Duodenal mucosa (tissue), 2 donors: Measurements from ENCODE around the gene SCN2A.

Experiments used
- H3K27ac ChIP-seq: one replicate; pipeline ENCODE4 v1.7.0; 2013; ENCODE audit warnings: low read depth, low read length
- H3K27me3 ChIP-seq, 2 donors: one replicate each; pipeline ENCODE4 v1.7.0; 2013; ENCODE audit warnings: low read length in 2 of 2, control low read depth in 1 of 2; ENCODE audit not compliant: insufficient read depth in 2 of 2, control insufficient read depth in 1 of 2
- H3K36me3 ChIP-seq, 2 donors: one replicate each; pipeline ENCODE4 v1.7.0; 2013; ENCODE audit warnings: low read length in 2 of 2, control low read depth in 1 of 2; ENCODE audit not compliant: insufficient read depth in 2 of 2, control insufficient read depth in 1 of 2
- H3K4me1 ChIP-seq, 2 donors: one replicate each; pipeline ENCODE4 v1.7.0; 2013; ENCODE audit warnings: low read length in 2 of 2, control low read depth in 1 of 2; ENCODE audit not compliant: insufficient read depth in 2 of 2, control insufficient read depth in 1 of 2
- H3K4me3 ChIP-seq, 2 donors: one replicate each; pipeline ENCODE4 v1.7.0; 2013; ENCODE audit warnings: low read length in 2 of 2, low read depth in 1 of 2
- H3K9ac ChIP-seq, 2 donors: one replicate each; pipeline ENCODE4 v1.7.0; 2013; ENCODE audit warnings: low read length in 2 of 2, low read depth in 1 of 2
- H3K9me3 ChIP-seq, 2 donors: one replicate each; pipeline ENCODE4 v1.7.0; 2013; ENCODE audit warnings: low read length in 2 of 2, control low read depth in 1 of 2; ENCODE audit not compliant: control insufficient read depth in 1 of 2

Gene SCN2A

GRCh38 chr2:165402162-165402561 is 162.9 kb downstream of the SCN2A start:
- H3K4me3 ChIP-seq, result no peak overlapping the region
- H3K27ac ChIP-seq, result no peak overlapping the region
- H3K9me3 ChIP-seq, result no peaks in the 10 kb centered on the region
- H3K9ac ChIP-seq, result no peak overlapping the region
- H3K27me3 ChIP-seq, result no peaks in the 10 kb centered on the region
- H3K4me1 ChIP-seq, result peaks cover 0 to 9% of the 10 kb centered on the region in 2 donors
- no peaks in the 10 kb centered on the region for H3K36me3 ChIP-seq

DNA sequence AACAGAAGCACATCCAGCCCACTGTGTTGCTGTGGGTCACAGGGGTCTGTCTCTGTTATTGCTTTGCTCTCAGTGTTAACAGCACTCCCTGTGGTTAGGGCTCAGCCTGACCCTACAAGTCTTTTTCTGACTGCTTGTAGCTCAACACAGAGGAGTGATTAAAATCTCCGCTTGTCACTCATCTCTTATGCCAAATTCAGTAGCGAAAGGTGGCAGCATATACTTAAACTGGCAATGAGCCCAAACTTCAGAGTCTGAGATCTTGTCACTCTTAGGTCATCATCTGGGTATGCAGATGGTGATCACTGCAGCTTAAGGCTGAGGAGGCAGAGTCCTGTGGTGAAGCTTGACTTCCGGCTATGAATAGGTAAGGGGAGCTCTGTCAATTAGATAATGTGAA is 167.0 kb downstream of the SCN2A start:
- Histone ChIP-seq H3K27me3 (no peaks in the 10 kb centered on the region), H3K27ac (no peak overlapping the region), H3K4me1 (peaks cover 0 to 9% of the 10 kb centered on the region in 2 donors), H3K36me3 (no peaks in the 10 kb centered on the region), H3K9ac (no peak overlapping the region), H3K9me3 (no peaks in the 10 kb centered on the region), H3K4me3 (no peak overlapping the region)

GRCh38 chr2:165407466-165407865 is 168.3 kb downstream of the SCN2A start:
- H3K27ac ChIP-seq, result no peak overlapping the region
- no peak overlapping the region for H3K4me3 ChIP-seq
- H3K36me3 ChIP-seq, result no peaks in the 10 kb centered on the region
- H3K9me3 ChIP-seq, result no peaks in the 10 kb centered on the region
- no peaks in the 10 kb centered on the region for H3K27me3 ChIP-seq
- H3K9ac ChIP-seq, result no peak overlapping the region
- no peaks in the 10 kb centered on the region for H3K4me1 ChIP-seq

- Histone ChIP-seq H3K4me3 (no peak overlapping the region), H3K27me3 (no peaks in the 10 kb centered on the region), H3K36me3 (no peaks in the 10 kb centered on the region), H3K9me3 (no peaks in the 10 kb centered on the region), H3K9ac (no peak overlapping the region), H3K27ac (no peak overlapping the region), H3K4me1 (no peaks in the 10 kb centered on the region)
Measured at GRCh38 chr2:165408186-165408585, 169.0 kb downstream of the SCN2A start.

- Histone ChIP-seq H3K27me3 (no peaks in the 10 kb centered on the region), H3K36me3 (no peaks in the 10 kb centered on the region), H3K4me3 (no peak overlapping the region), H3K27ac (no peak overlapping the region), H3K9ac (no peak overlapping the region), H3K9me3 (no peaks in the 10 kb centered on the region), H3K4me1 (no peaks in the 10 kb centered on the region)
Measured at GRCh38 chr2:165410276-165410675, 171.1 kb downstream of the SCN2A start.

DNA sequence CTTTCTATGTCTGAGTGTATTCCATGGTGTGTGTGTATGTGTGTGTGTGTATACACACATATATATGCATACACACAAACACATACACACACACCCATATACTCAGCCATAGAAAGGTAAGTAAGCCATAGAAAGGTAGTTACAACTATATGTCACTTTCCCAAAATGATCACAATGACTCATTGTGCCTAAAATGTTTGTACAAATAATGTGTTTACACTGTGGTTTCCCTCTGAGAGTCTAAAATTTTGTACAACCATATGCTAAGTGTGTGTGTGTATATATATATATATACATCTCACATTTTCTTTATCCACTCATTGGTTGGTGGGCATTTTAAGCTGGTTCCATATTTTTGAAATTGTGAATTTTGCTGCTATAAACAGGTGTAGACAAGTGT is 175.0 kb downstream of the SCN2A start:
- H3K36me3 ChIP-seq, result no peaks in the 10 kb centered on the region
- H3K4me1 ChIP-seq, result no peaks in the 10 kb centered on the region
- H3K9me3 ChIP-seq, result no peaks in the 10 kb centered on the region
- H3K4me3 ChIP-seq, result no peak overlapping the region
- no peaks in the 10 kb centered on the region for H3K27me3 ChIP-seq
- no peak overlapping the region for H3K27ac ChIP-seq
- H3K9ac ChIP-seq, result no peak overlapping the region

- no peak overlapping the region for H3K9ac ChIP-seq
- no peak overlapping the region for H3K27ac ChIP-seq
- no peaks in the 10 kb centered on the region for H3K4me1 ChIP-seq
- no peak overlapping the region for H3K4me3 ChIP-seq
- H3K9me3 ChIP-seq, result no peaks in the 10 kb centered on the region
- H3K36me3 ChIP-seq, result no peaks in the 10 kb centered on the region
- no peaks in the 10 kb centered on the region for H3K27me3 ChIP-seq
Measured at GRCh38 chr2:165417009-165417408, 177.8 kb downstream of the SCN2A start.

DNA sequence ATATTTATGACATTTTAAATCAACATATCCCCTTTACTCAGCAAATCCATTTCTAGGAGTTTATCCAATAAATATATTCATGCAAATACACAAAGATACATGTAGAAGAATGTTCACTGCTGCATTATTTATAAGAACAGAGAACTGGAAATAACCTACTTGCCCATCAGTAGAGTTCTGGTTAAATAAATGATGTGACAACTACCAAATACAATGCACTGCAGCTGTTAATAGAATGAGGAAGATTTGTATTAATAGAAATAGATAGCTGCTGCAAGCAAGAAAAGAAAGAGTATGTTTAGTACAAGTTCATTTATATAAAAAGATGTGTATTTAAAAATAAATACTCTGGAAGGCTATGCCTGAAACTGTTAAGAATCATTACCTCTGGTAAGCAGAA is 181.0 kb downstream of the SCN2A start:
- Histone ChIP-seq H3K4me3 (no peak overlapping the region), H3K36me3 (no peaks in the 10 kb centered on the region), H3K9ac (no peak overlapping the region), H3K9me3 (peaks cover 0 to 4% of the 10 kb centered on the region in 2 donors), H3K27ac (no peak overlapping the region), H3K4me1 (no peaks in the 10 kb centered on the region), H3K27me3 (no peaks in the 10 kb centered on the region)

GRCh38 chr2:165423081-165423480 is 183.9 kb downstream of the SCN2A start:
- Histone ChIP-seq H3K9me3 (peaks cover 0 to 4% of the 10 kb centered on the region in 2 donors), H3K4me3 (no peak overlapping the region), H3K4me1 (no peaks in the 10 kb centered on the region), H3K36me3 (no peaks in the 10 kb centered on the region), H3K27ac (no peak overlapping the region), H3K9ac (no peak overlapping the region), H3K27me3 (no peaks in the 10 kb centered on the region)

DNA sequence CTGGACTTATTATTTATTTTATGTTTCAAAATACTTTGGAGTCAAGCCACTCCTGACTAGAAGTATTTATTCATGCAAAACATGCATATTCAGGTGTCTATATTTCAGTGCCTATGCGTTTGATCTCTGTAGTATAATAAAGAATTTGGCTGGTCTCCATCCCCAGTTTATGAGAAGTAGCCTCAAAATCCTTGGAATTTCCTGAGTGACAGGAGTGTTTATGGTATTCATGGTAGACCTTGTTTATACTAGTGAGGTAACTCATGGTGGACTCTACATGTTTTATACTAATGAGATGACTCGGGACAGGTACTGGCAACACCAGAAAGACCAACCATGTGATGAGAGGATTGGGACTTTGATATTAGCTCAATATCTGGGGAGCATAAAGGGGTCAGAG is 186.3 kb downstream of the SCN2A start:
- Histone ChIP-seq H3K36me3 (no peaks in the 10 kb centered on the region), H3K9ac (no peak overlapping the region), H3K27me3 (no peaks in the 10 kb centered on the region), H3K4me1 (no peaks in the 10 kb centered on the region), H3K4me3 (no peak overlapping the region), H3K27ac (no peak overlapping the region), H3K9me3 (peaks cover 0 to 4% of the 10 kb centered on the region in 2 donors)

- H3K4me3 ChIP-seq, result no peak overlapping the region
- H3K4me1 ChIP-seq, result no peaks in the 10 kb centered on the region
- H3K27me3 ChIP-seq, result no peaks in the 10 kb centered on the region
- H3K27ac ChIP-seq, result no peak overlapping the region
- no peak overlapping the region for H3K9ac ChIP-seq
- H3K9me3 ChIP-seq, result peaks cover 0 to 4% of the 10 kb centered on the region in 2 donors
- H3K36me3 ChIP-seq, result no peaks in the 10 kb centered on the region
Measured at GRCh38 chr2:165427686-165428085, 188.5 kb downstream of the SCN2A start.
